A549 (cell line): ENCODE measurements around the gene LHX2. TPM values are rescaled to one million over a fixed set of nuclear protein-coding genes. Genes with fewer than 3 reads are reported as not detected.

Experiments used
- ATAC-seq, 2 experiments: fragments of 200-7000 bp in 1 of 2; fragments of >200 bp in 1 of 2; cut with Nextera tagmentation in 1 of 2; cut with Tn5 transposase in 1 of 2; 3 replicates each; pipeline versions ENCODE4 v1.8.0 to v1.9.1; 2018 to 2020; ENCODE audit warnings: mild to moderate bottlenecking in 1 of 2, moderate library complexity in 1 of 2
- CTCF ChIA-PET: fragments of 300-600 bp; sonication (Branson Sonifier 250); formaldehyde crosslinking; extraction: SDS; loops from one replicate; lab custom pipeline; 2021; ENCODE audit warnings: antibody characterized with exemption, inconsistent platforms; lab: Yijun Ruan, JAX
- POLR2A ChIA-PET: fragments of 350-600 bp; formaldehyde crosslinking; extraction: SDS; loops from one replicate; lab custom pipeline; 2021; ENCODE audit warnings: antibody characterized with exemption, inconsistent platforms; lab: Yijun Ruan, JAX
- DNase-seq, 2 experiments: peaks; one replicate each; pipeline versions ENCODE4 v3.0.0 to v3.0.0-alpha.2; 2011 to 2016; ENCODE audit warnings: low read depth in 1 of 2, low spot score in 1 of 2
- FAIRE-seq: peaks from 2 replicates; lab custom pipeline; 2011; peaks lifted over from hg19 to GRCh38; lab: Jason Lieb, UNC
- H3K27ac ChIP-seq, 2 experiments: fragments of >200 bp; sonication (Bioruptor Twin); formaldehyde crosslinking; 3 replicates each; pipeline ENCODE4 v1.5.1; 2016 to 2017
- H3K4me1 ChIP-seq: fragments of >200 bp; sonication (Bioruptor Twin); formaldehyde crosslinking; 3 replicates; pipeline ENCODE4 v1.6.1; 2016
- H3K4me2 ChIP-seq: fragments of >200 bp; sonication (Bioruptor Twin); formaldehyde crosslinking; 3 replicates; pipeline ENCODE4 v1.6.1; 2016
- H3K4me3 ChIP-seq: fragments of >200 bp; sonication (Bioruptor Twin); formaldehyde crosslinking; 3 replicates; pipeline ENCODE4 v1.5.1; 2016
- H3K9me3 ChIP-seq: fragments of >200 bp; sonication (Bioruptor Twin); formaldehyde crosslinking; 3 replicates; pipeline ENCODE4 v1.6.1; 2016
- ATOH8 ChIP-seq: fragments of 250-450 bp; sonication (Bioruptor Pico); IDR thresholded peaks from 2 replicates; pipeline ENCODE4 v1.5.0; 2020; ENCODE audit warnings: low read depth, mild to moderate bottlenecking, moderate library complexity
- CEBPB ChIP-seq, 2 experiments: fragments of >200 bp in 1 of 2; sonication (Bioruptor Twin) in 1 of 2; formaldehyde crosslinking in 1 of 2; IDR thresholded peaks; 2 replicates each; pipeline ENCODE4 v1.6.1; 2012 to 2016
- CHD2 ChIP-seq: fragments of 150-350 bp; IDR thresholded peaks from 2 replicates; pipeline ENCODE4 v1.6.1; 2014; ENCODE audit warnings: low read length; ENCODE audit not compliant: partially characterized antibody
- CTCF ChIP-seq: fragments of >200 bp; sonication (Bioruptor Twin); formaldehyde crosslinking; IDR thresholded peaks from 3 replicates; pipeline ENCODE4 v1.5.1; 2016
- E2F6 ChIP-seq: IDR thresholded peaks from 2 replicates; pipeline ENCODE4 v1.6.1; 2012; ENCODE audit warnings: low read depth, borderline replicate concordance
- EP300 ChIP-seq, 2 experiments: fragments of >200 bp; sonication (Bioruptor Twin); formaldehyde crosslinking; IDR thresholded peaks; 2 replicates in 1 of 2; 3 replicates in 1 of 2; pipeline ENCODE4 v1.6.1; 2016 to 2017
- GATA3 ChIP-seq: IDR thresholded peaks from 2 replicates; pipeline ENCODE4 v1.6.1; 2012; ENCODE audit warnings: borderline replicate concordance
- HES2 ChIP-seq: fragments of >200 bp; sonication (Bioruptor Twin); formaldehyde crosslinking; IDR thresholded peaks from 2 replicates; pipeline ENCODE4 v1.6.1; 2016
- HOXB13 ChIP-seq: fragments of 250-450 bp; sonication (Bioruptor Pico); IDR thresholded peaks from 2 replicates; pipeline ENCODE4 v1.5.0; 2020; ENCODE audit warnings: low read depth, mild to moderate bottlenecking, moderate library complexity
- JUN ChIP-seq, 2 experiments: fragments of >200 bp; sonication (Bioruptor Twin); formaldehyde crosslinking; IDR thresholded peaks; 2 replicates in 1 of 2; 3 replicates in 1 of 2; pipeline ENCODE4 v1.6.1; 2016 to 2017
- MAZ ChIP-seq: fragments of 150-350 bp; IDR thresholded peaks from 2 replicates; pipeline ENCODE4 v1.6.1; 2014; ENCODE audit warnings: antibody characterized with exemption, low read depth, low read length, borderline replicate concordance
- MYC ChIP-seq: IDR thresholded peaks from 2 replicates; pipeline ENCODE4 v1.6.1; 2012; ENCODE audit warnings: mild to moderate bottlenecking, inconsistent platforms, low read length, improper control_type of control experiment, borderline replicate concordance
- NFE2L2 ChIP-seq: fragments of 150-350 bp; conservative IDR thresholded peaks from 2 replicates; pipeline ENCODE4 v1.6.1; 2014; ENCODE audit warnings: low read length
- NR3C1 ChIP-seq: fragments of >200 bp; sonication (Bioruptor Twin); formaldehyde crosslinking; IDR thresholded peaks from 3 replicates; pipeline ENCODE4 v1.6.1; 2017
- RARB ChIP-seq: fragments of 250-450 bp; sonication (Bioruptor Pico); IDR thresholded peaks from 2 replicates; pipeline ENCODE4 v1.8.0; 2021; ENCODE audit warnings: mild to moderate bottlenecking, moderate library complexity
- RCOR1 ChIP-seq: fragments of 150-350 bp; IDR thresholded peaks from 2 replicates; pipeline ENCODE4 v1.6.1; 2014; ENCODE audit warnings: antibody characterized with exemption, low read length, low read depth
- SREBF2 ChIP-seq: fragments of 450-650 bp; IDR thresholded peaks from 2 replicates; pipeline ENCODE4 v1.6.1; 2014; ENCODE audit warnings: mild to moderate bottlenecking, moderate library complexity
- TP53 ChIP-seq: fragments of 250-450 bp; sonication (Bioruptor Pico); IDR thresholded peaks from 2 replicates; pipeline ENCODE4 v1.5.0; 2021; ENCODE audit warnings: mild to moderate bottlenecking, moderate library complexity
- USF2 ChIP-seq: fragments of 450-650 bp; IDR thresholded peaks from 2 replicates; pipeline ENCODE4 v1.6.1; 2014; ENCODE audit warnings: antibody characterized with exemption
- ZFP36 ChIP-seq: fragments of 450-650 bp; IDR thresholded peaks from 2 replicates; pipeline ENCODE4 v1.6.1; 2014; ENCODE audit warnings: borderline replicate concordance; ENCODE audit not compliant: partially characterized antibody
- WGBS: methylation state at CpG from one replicate; pipeline ENCODE4 v1.1.6; 2017; ENCODE audit errors: missing lambda C conversion rate; 5-methylcytosine and 5-hydroxymethylcytosine counted together
- polyA plus RNA-seq, 4 experiments: library from polyadenylated mRNA; depleted of rRNA in 3 of 4; stranded (reverse); fragments of >200 nt; fragmentation: RNase III in 1 of 4; extraction: RNeasy Plus Mini Kit Qiagen cat#74134 plus additional on column Dnase treatment in 1 of 4; gene quantifications; 2 replicates in 3 of 4; 3 replicates in 1 of 4; pipeline ENCODE4 v1.2.3, GENCODE V29; 2011 to 2017

LHX2 gene
- polyA plus RNA-seq, 2 of the 4 experiments (the other 2 are of a cell fraction), result 2.4 to 4.4 TPM

GRCh38 chr9:124017051-124017928 is 5.7 kb downstream of the LHX2 start:
- ATAC-seq, result no peak

More at GRCh38 chr9:124017051-124017928, 5.7 kb downstream of the LHX2 start:
- ChIA-PET POLR2A (no interaction called here), CTCF (interaction anchor here (1.4 kb wide), 1 partner anchor 24 kb away, joined by 5 read pairs; no protein-coding TSS in a partner anchor)
- Histone ChIP-seq H3K4me3 (no peak overlapping the region), H3K4me1 (0 out of 3 replicates have a peak, but pooled peaks cover under 1% of the 10 kb centered on the region), H3K27ac (no peak overlapping the region), H3K4me2 (no peak overlapping the region), H3K9me3 (no peaks in the 10 kb centered on the region)
- DNase-seq (no peak), FAIRE-seq (no peak)
- WGBS, result 94% methylated on average over 55 of the region's 73 CpGs
- no peak for TF ChIP-seq RARB (CRISPR knock-in tag)
- no peak for TF ChIP-seq HES2
- no peak for TF ChIP-seq ZFP36
- TF ChIP-seq ATOH8, result no peak
- no peak for TF ChIP-seq EP300 (IDR thresholded peaks at IDR 0.05)
- TF ChIP-seq CEBPB (IDR thresholded peaks at IDR 0.05), result no peak
- no peak for TF ChIP-seq NFE2L2
- no peak for TF ChIP-seq MAZ
- TF ChIP-seq E2F6, result no peak
- TF ChIP-seq CTCF, result no peak
- no peak for TF ChIP-seq TP53 (CRISPR knock-in tag)
- no peak for TF ChIP-seq USF2
- no peak for TF ChIP-seq JUN (IDR thresholded peaks at IDR 0.05)
- TF ChIP-seq MYC, result no peak
- no peak for TF ChIP-seq CHD2
- no peak for TF ChIP-seq HOXB13 (CRISPR knock-in tag)
- TF ChIP-seq GATA3, result no peak
- TF ChIP-seq SREBF2, result no peak
- no peak for TF ChIP-seq RCOR1
- TF ChIP-seq NR3C1, result no peak
